ENCODE results near the gene LRRK1.

GRCh38 chr15:101035611-101036010 is 116.5 kb downstream of the LRRK1 start:
- TF ChIP-seq POLR2A (IDR thresholded peaks at IDR 0.05) (no peak), CTCF (IDR thresholded peaks at IDR 0.05) (no peak)

All from thyroid gland (tissue), 4 donors.